HG03108 (cell line): ENCODE results near the gene CHCHD6.

Source experiments
- ATAC-seq: cut with Tn5 transposase; IDR thresholded peaks from one replicate; pipeline ENCODE4 v1.9.1; 2021; ENCODE audit warnings: moderate library complexity; ENCODE audit not compliant: unreplicated experiment

The CHCHD6 gene

GRCh38 chr3:126704494-126705214 lies 614 bp downstream of the CHCHD6 start:
- ATAC-seq = no peak

- ATAC-seq = no peak
These were observed 2.6 kb downstream of the CHCHD6 start for GRCh38 chr3:126706631-126707030.

GRCh38 chr3:126711121-126711760 lies 7.2 kb downstream of the CHCHD6 start:
- no peak for ATAC-seq

GRCh38 chr3:126713199-126713598 lies 9.2 kb downstream of the CHCHD6 start:
- ATAC-seq = no peak

- ATAC-seq = no peak
These were observed 10.3 kb downstream of the CHCHD6 start for GRCh38 chr3:126714276-126714900.

GRCh38 chr3:126714921-126715320 lies 10.9 kb downstream of the CHCHD6 start:
- ATAC-seq = no peak

- no peak for ATAC-seq
These were observed 11.4 kb downstream of the CHCHD6 start for GRCh38 chr3:126715432-126715831.

GRCh38 chr3:126716057-126716456 lies 12.0 kb downstream of the CHCHD6 start:
- ATAC-seq = no peak

- no peak for ATAC-seq
These were observed 14.8 kb downstream of the CHCHD6 start for GRCh38 chr3:126718561-126719445.

- no peak for ATAC-seq
These were observed 16.6 kb downstream of the CHCHD6 start for GRCh38 chr3:126720596-126720995.

GRCh38 chr3:126721246-126721645 lies 17.2 kb downstream of the CHCHD6 start:
- ATAC-seq = no peak

- ATAC-seq = no peak
These were observed 19.2 kb downstream of the CHCHD6 start for GRCh38 chr3:126723237-126723636.

- no peak for ATAC-seq
These were observed 19.8 kb downstream of the CHCHD6 start for GRCh38 chr3:126723801-126724200.

- ATAC-seq = no peak
These were observed 24.6 kb downstream of the CHCHD6 start for GRCh38 chr3:126728680-126729079.

- no peak for ATAC-seq
These were observed 26.3 kb downstream of the CHCHD6 start for GRCh38 chr3:126730376-126730775.

GRCh38 chr3:126731044-126731443 lies 27.0 kb downstream of the CHCHD6 start:
- ATAC-seq = peak; percentile 73

- no peak for ATAC-seq
These were observed 28.4 kb downstream of the CHCHD6 start for GRCh38 chr3:126732281-126733060.

GRCh38 chr3:126733061-126733430 lies 29.0 kb downstream of the CHCHD6 start:
- ATAC-seq = no peak

GRCh38 chr3:126734106-126734723 lies 30.2 kb downstream of the CHCHD6 start:
- no peak for ATAC-seq

- no peak for ATAC-seq
These were observed 33.5 kb downstream of the CHCHD6 start for GRCh38 chr3:126737527-126737926.
